Fibroblast of villous mesenchyme (primary cell): ENCODE results near the gene DPF3. TPM values are rescaled to one million over a fixed set of nuclear protein-coding genes. Genes with fewer than 3 reads are reported as not detected.

Source experiments
- DNase-seq: peaks from one replicate; pipeline ENCODE4 v3.0.0-alpha.2; 2010; ENCODE audit warnings: low read depth
- H3K4me3 ChIP-seq: 2 replicates; pipeline ENCODE4 v1.5.1; 2011; ENCODE audit warnings: low read depth, mild to moderate bottlenecking, low read length
- CTCF ChIP-seq: IDR thresholded peaks from 2 replicates; pipeline ENCODE4 v1.5.1; 2012; ENCODE audit warnings: low read depth, mild to moderate bottlenecking, low read length; ENCODE audit not compliant: insufficient read depth
- total RNA-seq: library from RNA; depleted of rRNA; stranded (reverse); fragments of >200 nt; gene quantifications from 2 replicates; pipeline ENCODE4 v1.2.3, GENCODE V29; 2012

Gene DPF3
- total RNA-seq, 1 donor = 10.4 TPM

GRCh38 chr14:72688990-72689671, 204.8 kb downstream of the DPF3 start:
- no peak for TF ChIP-seq CTCF
- no peak overlapping the region for H3K4me3 ChIP-seq
- DNase-seq = no peak

GRCh38 chr14:72686832-72687231, 207.1 kb downstream of the DPF3 start:
- no peak for TF ChIP-seq CTCF
- peak; percentile 10 for DNase-seq
- no peak overlapping the region for H3K4me3 ChIP-seq

- DNase-seq = no peak
- TF ChIP-seq CTCF = no peak
- H3K4me3 ChIP-seq = no peak overlapping the region
Measured at GRCh38 chr14:72686101-72686500, 207.8 kb downstream of the DPF3 start.

GRCh38 chr14:72685456-72685855, 208.4 kb downstream of the DPF3 start:
- H3K4me3 ChIP-seq = no peak overlapping the region
- no peak for DNase-seq
- no peak for TF ChIP-seq CTCF

- no peak for DNase-seq
- no peak overlapping the region for H3K4me3 ChIP-seq
- no peak for TF ChIP-seq CTCF
Measured at GRCh38 chr14:72683787-72684186, 210.1 kb downstream of the DPF3 start.

GRCh38 chr14:72682188-72682587, 211.7 kb downstream of the DPF3 start:
- TF ChIP-seq CTCF = no peak
- no peak overlapping the region for H3K4me3 ChIP-seq
- peak; percentile 43 for DNase-seq
